K562 treated with DMSO at 1 percent for 24 hours (cell line): ENCODE results near the gene PPTC7. TPM values are rescaled to one million over a fixed set of nuclear protein-coding genes. Genes with fewer than 3 reads are reported as not detected.

Source experiments
- total RNA-seq: library from RNA; unstranded; fragments of 300-600 nt; gene quantifications from 2 replicates; pipeline ENCODE4 v1.2.3, GENCODE V29; 2022; ENCODE audit warnings: low read depth; ENCODE audit not compliant: insufficient read depth

Gene PPTC7, protein sequence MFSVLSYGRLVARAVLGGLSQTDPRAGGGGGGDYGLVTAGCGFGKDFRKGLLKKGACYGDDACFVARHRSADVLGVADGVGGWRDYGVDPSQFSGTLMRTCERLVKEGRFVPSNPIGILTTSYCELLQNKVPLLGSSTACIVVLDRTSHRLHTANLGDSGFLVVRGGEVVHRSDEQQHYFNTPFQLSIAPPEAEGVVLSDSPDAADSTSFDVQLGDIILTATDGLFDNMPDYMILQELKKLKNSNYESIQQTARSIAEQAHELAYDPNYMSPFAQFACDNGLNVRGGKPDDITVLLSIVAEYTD
- total RNA-seq, result 11.1 and 13.6 TPM in 2 replicates

DNA sequence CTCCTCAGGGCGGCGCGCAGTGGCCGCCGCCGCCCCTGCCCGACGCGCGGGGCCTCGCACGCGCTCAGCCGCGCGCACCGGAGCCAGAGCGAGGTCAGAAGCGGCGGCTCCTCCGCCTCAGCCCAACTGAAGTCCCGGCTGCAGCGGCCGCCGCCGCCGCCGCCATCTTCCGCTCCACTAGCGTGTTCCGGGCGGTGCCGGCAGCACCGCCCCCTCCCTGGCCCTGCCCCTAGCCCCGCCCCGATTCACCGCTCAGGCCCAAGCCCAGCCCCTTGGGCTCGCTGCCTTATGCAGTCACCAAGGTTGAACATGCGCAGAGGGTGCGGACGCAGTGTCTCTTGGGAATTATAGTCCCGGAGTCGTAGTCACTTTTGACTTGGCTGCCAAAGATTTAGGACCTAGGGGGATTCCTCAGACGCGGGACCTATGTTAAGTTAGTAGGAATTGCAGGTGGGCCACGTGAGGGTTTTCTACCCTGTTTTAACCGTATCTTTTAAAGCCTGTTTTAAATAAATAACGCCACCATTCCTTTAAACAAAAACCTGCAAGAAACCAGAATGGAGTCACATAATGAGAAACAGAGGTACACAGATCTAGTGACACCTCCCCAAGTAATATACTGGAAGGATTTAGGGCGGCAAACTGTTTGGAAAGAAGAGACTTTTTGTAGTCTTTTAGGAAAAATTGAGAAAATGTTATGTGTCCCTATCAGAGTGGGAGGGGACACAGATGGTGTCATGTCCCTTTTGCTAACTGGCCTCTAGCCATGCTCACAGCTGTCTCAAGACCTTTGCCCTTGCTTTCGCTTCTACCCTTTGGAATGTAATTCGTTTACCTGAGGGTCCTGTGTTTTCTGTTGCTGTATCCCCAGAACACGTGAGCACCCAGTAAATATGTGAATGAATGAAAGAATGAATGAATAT, at the start of gene PPTC7:
Gene PPTC7, minus strand, starts transcription at position 182 of the 923 bp plus-strand sequence. CDS start 287 bp downstream, outside the sequence.

DNA sequence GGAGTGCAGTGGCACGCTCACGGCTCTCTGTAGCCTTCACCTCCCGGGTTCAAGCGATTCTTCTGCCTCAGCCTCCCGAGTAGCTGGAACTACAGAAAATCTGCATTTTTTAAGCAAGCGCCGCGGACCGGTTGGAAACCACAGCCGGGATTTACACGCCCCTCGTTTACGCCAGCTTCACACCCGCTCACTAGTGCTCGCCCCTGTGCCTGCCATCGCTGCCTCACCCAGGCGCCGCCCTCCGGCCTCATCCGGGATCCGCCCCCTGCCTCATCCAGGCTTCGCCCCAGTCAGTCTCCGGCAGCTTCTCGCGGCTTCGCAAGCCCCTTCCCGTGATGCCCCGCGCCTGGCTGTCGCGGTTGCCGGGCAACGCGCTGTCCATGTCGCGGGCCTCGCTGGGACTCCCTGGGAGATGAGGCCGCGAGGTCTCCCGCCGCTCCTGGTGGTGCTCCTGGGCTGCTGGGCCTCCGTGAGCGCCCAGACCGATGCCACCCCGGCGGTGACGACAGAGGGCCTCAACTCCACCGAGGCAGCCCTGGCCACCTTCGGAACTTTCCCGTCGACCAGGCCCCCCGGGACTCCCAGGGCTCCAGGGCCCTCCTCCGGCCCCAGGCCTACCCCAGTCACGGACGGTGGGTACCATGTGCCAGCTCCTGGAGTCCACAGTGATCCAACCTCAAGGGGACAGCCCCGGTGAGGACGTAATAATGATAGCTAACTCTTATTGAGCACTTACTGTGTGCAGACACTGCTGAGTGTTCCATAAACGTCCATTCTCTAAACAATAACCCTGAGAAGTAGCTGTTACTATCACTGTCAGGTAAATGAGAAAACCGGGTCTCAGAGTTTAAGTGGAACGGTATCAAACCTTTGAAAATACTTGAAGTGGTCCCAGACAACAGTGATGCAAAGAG, 30.9 kb upstream of the PPTC7 start, which contains the start of gene TCTN1:
Gene TCTN1, plus strand, starts transcription at position 359 of the 914 bp plus-strand sequence. Its CDS starts 54 bp downstream, at position 413.

DNA sequence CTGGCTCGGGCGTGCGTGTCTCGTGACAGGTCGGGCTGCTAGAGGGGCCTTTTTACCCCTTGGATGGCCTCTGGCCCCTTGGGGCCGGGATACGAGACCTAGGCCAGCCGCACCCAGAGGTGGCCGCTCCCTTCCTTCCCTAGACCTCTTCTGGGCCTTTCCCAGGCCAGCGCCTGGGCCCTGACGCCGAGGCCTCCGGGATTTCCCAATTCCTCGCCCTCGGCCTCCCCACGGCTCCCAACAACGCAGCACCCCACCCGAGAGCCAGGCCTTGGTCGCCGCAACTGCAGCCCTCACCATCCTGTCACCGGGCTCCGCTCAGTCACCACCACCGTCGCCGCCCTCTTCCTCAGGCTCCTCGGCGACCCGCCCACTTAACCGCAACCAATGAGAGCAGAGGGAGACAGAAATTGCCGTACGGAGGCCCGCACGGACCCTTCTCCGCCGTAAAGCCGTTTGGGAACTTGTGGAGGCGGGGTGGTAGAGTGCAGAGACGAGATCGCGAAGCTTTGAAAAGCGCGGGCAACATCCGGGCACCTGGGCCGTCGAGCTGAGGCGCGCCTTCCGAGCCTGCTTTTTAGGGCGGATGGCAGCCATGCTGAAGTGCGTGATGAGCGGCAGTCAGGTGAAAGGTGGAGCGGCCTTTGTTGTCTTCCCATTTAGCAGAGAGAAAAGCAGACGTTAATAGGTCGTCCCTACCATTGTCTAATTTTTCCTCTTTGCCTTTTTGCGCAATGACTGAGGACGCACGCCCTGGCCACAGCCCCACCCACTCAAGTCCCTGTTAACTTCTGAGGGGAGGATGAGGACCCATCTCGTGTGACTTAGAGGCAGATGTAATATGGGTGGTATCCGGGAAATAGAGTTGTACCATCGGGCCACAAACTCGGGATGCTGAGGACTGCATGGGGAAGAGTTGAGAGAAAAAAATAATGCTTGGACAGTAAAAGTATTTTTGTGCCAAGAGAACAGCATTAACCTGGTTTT, 81.1 kb downstream of the PPTC7 start, which contains the start of the genes RAD9B and VPS29:
Gene RAD9B, plus strand, starts transcription at position 580 of the 987 bp plus-strand sequence. Its CDS starts 7 bp downstream, at position 587.
Gene VPS29, minus strand, starts transcription at position 360 of the 987 bp plus-strand sequence. Its CDS starts 60 bp downstream, at position 300.

Other genes starting within 250 kb of the PPTC7 start
- gene ANAPC7, start 179.6 kb downstream of the PPTC7 start, total RNA-seq, result 63.5 and 65.2 TPM in 2 replicates
- gene ARPC3, start 133.0 kb downstream of the PPTC7 start, total RNA-seq, result 193 and 212 TPM in 2 replicates
- 32.1 and 34.6 TPM in 2 replicates for gene GPN3, start 115.1 kb downstream of the PPTC7 start, total RNA-seq
- 11.5 TPM in 2 replicates for gene FAM216A, start 114.5 kb downstream of the PPTC7 start, total RNA-seq
- gene VPS29, start 81.2 kb downstream of the PPTC7 start, total RNA-seq, result 136 and 150 TPM in 2 replicates
- 0.32 and 0.43 TPM in 2 replicates for gene RAD9B, start 81.0 kb downstream of the PPTC7 start, total RNA-seq
- 8.9 and 13.7 TPM in 2 replicates for gene TCTN1, start 30.8 kb upstream of the PPTC7 start, total RNA-seq
- gene HVCN1, start 105.8 kb upstream of the PPTC7 start, total RNA-seq, result 6.0 and 10.9 TPM in 2 replicates
- gene PPP1CC, start 159.6 kb upstream of the PPTC7 start, total RNA-seq, result 110 and 144 TPM in 2 replicates